PC-9 (cell line): ENCODE measurements around the gene TTC8.

Experiments
- EZH2 ChIP-seq: fragments of 200-600 bp; sonication (generic); IDR thresholded peaks from 2 replicates; pipeline ENCODE4 v1.8.0; 2017; ENCODE audit warnings: antibody characterized with exemption, low read depth
- TF ChIP-seq, protein P1 (sequence below): fragments of 200-600 bp; sonication (generic); conservative IDR thresholded peaks from 2 replicates; pipeline ENCODE4 v1.6.1; 2017; ENCODE audit warnings: mixed run types, antibody characterized with exemption, mild to moderate bottlenecking, moderate library complexity

DNA sequence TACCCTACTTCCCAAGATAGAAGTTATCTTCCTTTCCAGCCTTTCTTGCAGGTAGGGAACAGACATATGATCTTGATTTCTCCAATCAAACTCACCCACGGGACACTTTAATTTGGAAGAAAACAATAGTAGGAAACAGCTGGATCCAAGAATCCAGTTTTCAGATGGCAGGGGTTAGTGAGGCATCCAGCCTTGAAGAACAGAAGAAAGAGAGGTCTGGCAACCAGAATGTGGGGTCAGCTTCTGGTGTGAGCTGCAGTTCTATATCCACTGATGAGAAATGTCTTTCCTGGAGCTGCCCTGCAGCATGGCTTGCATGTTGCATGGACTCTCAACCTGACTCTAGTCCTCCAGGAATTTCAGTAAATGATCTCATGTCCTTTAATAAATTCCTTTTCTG is 83.8 kb downstream of the TTC8 start:
- TF ChIP-seq, protein P1, sequence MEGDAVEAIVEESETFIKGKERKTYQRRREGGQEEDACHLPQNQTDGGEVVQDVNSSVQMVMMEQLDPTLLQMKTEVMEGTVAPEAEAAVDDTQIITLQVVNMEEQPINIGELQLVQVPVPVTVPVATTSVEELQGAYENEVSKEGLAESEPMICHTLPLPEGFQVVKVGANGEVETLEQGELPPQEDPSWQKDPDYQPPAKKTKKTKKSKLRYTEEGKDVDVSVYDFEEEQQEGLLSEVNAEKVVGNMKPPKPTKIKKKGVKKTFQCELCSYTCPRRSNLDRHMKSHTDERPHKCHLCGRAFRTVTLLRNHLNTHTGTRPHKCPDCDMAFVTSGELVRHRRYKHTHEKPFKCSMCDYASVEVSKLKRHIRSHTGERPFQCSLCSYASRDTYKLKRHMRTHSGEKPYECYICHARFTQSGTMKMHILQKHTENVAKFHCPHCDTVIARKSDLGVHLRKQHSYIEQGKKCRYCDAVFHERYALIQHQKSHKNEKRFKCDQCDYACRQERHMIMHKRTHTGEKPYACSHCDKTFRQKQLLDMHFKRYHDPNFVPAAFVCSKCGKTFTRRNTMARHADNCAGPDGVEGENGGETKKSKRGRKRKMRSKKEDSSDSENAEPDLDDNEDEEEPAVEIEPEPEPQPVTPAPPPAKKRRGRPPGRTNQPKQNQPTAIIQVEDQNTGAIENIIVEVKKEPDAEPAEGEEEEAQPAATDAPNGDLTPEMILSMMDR, result no peak
- no peak for TF ChIP-seq EZH2
